ENCODE results near the gene NAT16. TPM values are rescaled to one million over a fixed set of nuclear protein-coding genes. Genes with fewer than 3 reads are reported as not detected.
"Not testable (repeated sequence)": the region's sequence is repeated elsewhere in the genome, so short reads cannot be mapped to it uniquely, and the experiment has no call there.

The NAT16 gene
- total RNA-seq, 1 donor from 2014 or later, result 2.4 TPM

DNA sequence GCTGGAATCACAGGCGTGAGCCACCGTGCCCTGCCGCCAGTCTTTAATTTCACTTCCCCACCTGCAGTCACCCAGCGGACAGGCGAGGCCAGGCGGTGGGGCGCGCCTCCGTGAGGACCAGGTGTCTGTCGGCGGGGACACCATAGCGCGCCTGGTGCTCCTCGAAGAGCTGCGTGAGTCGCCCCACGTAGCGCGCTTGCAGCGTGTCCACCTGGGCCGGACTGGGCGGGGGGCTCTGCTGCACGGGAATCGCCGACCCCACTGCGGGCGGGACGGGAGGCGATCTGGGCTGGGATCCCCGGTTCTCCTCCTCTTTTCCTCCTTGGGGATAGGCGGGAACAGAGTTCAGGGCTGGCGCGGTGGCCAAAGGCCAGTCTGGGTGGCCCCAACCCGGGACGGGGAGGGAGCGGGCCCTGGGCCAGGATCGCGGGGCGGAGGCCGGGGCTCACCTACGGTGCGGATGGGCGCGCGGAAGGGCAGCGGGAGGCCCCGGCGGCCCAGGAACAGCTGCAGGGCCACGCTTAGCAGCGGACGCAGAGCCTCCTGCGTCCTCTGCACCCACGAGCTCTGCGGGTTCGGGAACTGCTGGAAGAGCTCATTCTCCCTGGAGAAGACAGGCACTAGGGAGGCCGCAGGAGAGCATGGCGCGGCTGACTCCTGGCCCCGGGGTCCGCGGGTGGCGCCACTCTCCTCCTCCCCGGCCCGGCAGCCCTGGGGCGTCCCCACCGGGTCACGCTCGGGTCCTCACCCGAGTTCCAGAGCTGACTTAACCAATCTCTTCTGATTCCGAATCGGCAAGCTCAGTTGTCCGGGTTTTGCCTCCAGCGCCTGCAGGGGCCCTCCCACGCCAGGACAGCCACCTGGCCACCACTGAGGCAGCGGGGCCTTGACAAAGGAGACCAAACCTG lies 21.9 kb upstream of the NAT16 start:
- Mint-ChIP-seq H3K27ac (ENCODE audit: unreplicated experiment) (no peak overlapping the region), H3K4me1 (ENCODE audit: low read depth, unreplicated experiment) (no peaks in the 10 kb centered on the region), H3K36me3 (ENCODE audit: unreplicated experiment) (no peaks in the 10 kb centered on the region), H3K4me3 (ENCODE audit: unreplicated experiment) (no peak overlapping the region), H3K9me3 (ENCODE audit: unreplicated experiment) (peaks cover 1% of the 10 kb centered on the region), H3K27me3 (ENCODE audit: unreplicated experiment) (peaks cover 14% of the 10 kb centered on the region)
- DNase-seq, result no peak
- TF ChIP-seq, protein P1, sequence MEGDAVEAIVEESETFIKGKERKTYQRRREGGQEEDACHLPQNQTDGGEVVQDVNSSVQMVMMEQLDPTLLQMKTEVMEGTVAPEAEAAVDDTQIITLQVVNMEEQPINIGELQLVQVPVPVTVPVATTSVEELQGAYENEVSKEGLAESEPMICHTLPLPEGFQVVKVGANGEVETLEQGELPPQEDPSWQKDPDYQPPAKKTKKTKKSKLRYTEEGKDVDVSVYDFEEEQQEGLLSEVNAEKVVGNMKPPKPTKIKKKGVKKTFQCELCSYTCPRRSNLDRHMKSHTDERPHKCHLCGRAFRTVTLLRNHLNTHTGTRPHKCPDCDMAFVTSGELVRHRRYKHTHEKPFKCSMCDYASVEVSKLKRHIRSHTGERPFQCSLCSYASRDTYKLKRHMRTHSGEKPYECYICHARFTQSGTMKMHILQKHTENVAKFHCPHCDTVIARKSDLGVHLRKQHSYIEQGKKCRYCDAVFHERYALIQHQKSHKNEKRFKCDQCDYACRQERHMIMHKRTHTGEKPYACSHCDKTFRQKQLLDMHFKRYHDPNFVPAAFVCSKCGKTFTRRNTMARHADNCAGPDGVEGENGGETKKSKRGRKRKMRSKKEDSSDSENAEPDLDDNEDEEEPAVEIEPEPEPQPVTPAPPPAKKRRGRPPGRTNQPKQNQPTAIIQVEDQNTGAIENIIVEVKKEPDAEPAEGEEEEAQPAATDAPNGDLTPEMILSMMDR (IDR thresholded peaks at IDR 0.05; ENCODE audit: partially characterized antibody, unreplicated experiment), result no peak

DNA sequence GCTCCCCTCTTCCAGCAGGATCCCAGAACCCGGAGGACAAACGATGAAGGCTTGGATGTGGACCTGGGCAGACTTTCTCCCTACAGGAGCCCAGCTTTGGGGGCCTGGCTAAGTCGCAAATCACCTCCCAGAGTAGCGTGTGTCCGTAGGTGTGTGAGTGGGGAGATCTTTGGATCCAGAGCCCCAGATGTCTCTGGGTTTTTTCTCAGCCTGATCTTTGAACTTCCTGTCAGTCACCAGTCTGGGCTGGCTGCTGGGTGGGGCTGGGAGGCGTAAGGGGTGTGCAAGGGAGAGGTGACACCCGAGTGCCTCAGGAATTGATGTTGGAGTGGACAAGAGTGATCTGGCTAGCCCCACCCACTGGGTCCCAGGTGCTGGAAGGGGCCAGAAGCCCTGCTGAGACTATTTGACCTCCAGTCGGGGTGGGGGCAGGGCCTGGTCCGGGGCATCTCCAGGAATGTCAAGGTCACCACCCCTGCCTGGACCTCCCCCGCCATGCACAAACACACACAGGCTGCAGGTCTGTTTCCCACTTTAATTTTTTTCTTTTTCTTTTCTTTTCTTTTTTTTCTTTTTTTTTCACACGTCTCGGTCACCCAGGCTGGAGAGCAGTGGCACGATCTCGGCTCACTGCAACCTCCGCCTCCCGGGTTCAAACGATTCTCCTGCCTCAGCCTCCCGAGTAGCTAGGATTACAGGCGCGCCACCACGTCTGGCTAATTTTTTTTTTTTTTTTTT lies 20.9 kb upstream of the NAT16 start, which contains the start of gene MOGAT3:
Gene MOGAT3, minus strand, starts transcription at position 175 of the 738 bp plus-strand sequence. CDS start 182 bp downstream, outside the sequence.
- TF ChIP-seq, protein P1 (IDR thresholded peaks at IDR 0.05; ENCODE audit: partially characterized antibody, unreplicated experiment), result no peak
- Mint-ChIP-seq H3K4me3 (ENCODE audit: unreplicated experiment) (no peak within 1 kb of the TSS), H3K36me3 (ENCODE audit: unreplicated experiment) (no peaks in the 10 kb centered on the region), H3K27me3 (ENCODE audit: unreplicated experiment) (peaks cover 12% of the 10 kb centered on the region), H3K4me1 (ENCODE audit: low read depth, unreplicated experiment) (no peaks in the 10 kb centered on the region), H3K27ac (ENCODE audit: unreplicated experiment) (no peak within 1 kb of the TSS), H3K9me3 (ENCODE audit: unreplicated experiment) (peaks cover 1% of the 10 kb centered on the region)
- no peak for DNase-seq

DNA sequence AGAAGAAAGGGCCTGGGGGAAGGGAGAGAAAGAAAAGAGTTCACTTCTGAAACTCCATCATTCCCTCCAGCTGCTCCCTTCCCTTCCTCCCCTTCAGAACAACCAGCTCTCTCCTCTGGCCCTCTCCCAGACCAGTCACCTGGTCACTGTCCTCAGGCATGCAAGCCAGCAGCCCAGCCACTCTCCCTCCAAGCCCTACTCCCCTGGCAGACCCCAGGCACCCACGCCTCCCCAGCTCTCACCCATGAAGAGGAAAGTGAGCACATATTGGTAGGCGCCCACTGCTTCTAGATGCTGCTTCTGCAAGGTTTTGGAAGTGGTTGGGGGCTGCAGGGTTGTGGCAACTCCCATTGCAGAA lies 20.4 kb upstream of the NAT16 start:
- TF ChIP-seq, protein P1 (IDR thresholded peaks at IDR 0.05; ENCODE audit: partially characterized antibody, unreplicated experiment), result no peak

DNA sequence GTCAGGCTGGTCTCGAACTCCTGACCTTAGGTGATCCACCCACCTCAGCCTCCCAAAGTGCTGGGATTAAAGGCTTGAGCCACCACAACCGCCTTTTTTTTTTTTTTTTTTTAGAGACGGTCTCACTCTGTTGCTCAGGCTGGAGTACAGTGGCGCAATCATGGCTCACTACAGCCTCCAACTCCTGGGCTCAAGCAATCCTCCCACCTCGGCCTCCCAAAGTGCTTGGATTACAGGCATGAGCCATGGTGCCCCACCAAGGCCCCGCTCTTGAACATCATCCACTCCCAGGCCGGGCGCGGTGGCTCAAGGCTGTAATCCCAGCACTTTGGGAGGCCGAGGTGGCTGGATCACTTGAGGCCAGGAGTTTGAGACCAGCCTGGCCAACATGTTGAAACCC lies 19.4 kb upstream of the NAT16 start:
- not testable (repeated sequence) for DNase-seq; H3K27ac Mint-ChIP-seq (ENCODE audit: unreplicated experiment); H3K4me3 Mint-ChIP-seq (ENCODE audit: unreplicated experiment); H3K36me3 Mint-ChIP-seq (ENCODE audit: unreplicated experiment); H3K4me1 Mint-ChIP-seq (ENCODE audit: low read depth, unreplicated experiment); H3K9me3 Mint-ChIP-seq (ENCODE audit: unreplicated experiment)
- H3K27me3 Mint-ChIP-seq (ENCODE audit: unreplicated experiment), result peaks cover 12% of the 10 kb centered on the region

More for the DNA sequence above, 20.4 kb upstream of the NAT16 start:
- Mint-ChIP-seq H3K27ac (ENCODE audit: unreplicated experiment) (no peak overlapping the region), H3K4me1 (ENCODE audit: low read depth, unreplicated experiment) (no peaks in the 10 kb centered on the region), H3K4me3 (ENCODE audit: unreplicated experiment) (no peak overlapping the region), H3K27me3 (ENCODE audit: unreplicated experiment) (peaks cover 12% of the 10 kb centered on the region), H3K36me3 (ENCODE audit: unreplicated experiment) (no peaks in the 10 kb centered on the region), H3K9me3 (ENCODE audit: unreplicated experiment) (peaks cover 1% of the 10 kb centered on the region)
- DNase-seq, result no peak

DNA sequence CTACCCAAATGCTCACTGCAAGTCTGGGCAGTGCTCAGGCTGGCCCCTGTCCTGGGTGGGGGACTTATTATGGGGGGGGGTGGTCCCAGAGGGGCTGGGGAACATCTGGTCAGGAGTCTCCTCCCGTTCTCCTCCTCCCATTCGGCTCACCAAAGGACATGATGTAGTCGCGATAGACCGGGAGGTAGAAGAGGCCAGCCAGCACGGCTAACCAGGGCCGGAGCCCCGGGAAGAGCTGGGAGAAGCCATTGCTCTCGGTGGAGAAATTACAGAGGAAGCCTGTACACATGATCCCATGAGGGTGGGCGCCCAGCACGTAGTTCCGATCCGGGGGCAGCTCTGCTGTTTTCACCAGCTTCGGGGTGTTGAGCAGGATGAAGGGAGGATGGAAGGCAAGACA lies 18.4 kb upstream of the NAT16 start:
- Mint-ChIP-seq H3K9me3 (ENCODE audit: unreplicated experiment) (peaks cover 1% of the 10 kb centered on the region), H3K4me1 (ENCODE audit: low read depth, unreplicated experiment) (no peaks in the 10 kb centered on the region), H3K27me3 (ENCODE audit: unreplicated experiment) (peaks cover 12% of the 10 kb centered on the region), H3K27ac (ENCODE audit: unreplicated experiment) (no peak overlapping the region), H3K36me3 (ENCODE audit: unreplicated experiment) (no peaks in the 10 kb centered on the region), H3K4me3 (ENCODE audit: unreplicated experiment) (no peak overlapping the region)
- TF ChIP-seq, protein P1 (IDR thresholded peaks at IDR 0.05; ENCODE audit: partially characterized antibody, unreplicated experiment), result no peak
- no peak for DNase-seq
